Measurements from ENCODE around the gene DERA.
"Not testable (repeated sequence)": the region's sequence is repeated elsewhere in the genome, so short reads cannot be mapped to it uniquely, and the experiment has no call there.

DERA gene

GRCh38 chr12:15904378-15904920 lies 6.7 kb upstream of the DERA start:
- no peak overlapping the region for H3K4me3 ChIP-seq (ENCODE audit: low read depth in 1 of 2, low read length in 2 of 2)
- H3K79me2 ChIP-seq (ENCODE audit: insufficient read depth, low read length): no peaks in the 10 kb centered on the region
- H3K27me3 ChIP-seq (ENCODE audit: insufficient read depth, low read length, poor library complexity): no peaks in the 10 kb centered on the region
- H3K27ac ChIP-seq (ENCODE audit: low read length): no peak overlapping the region
- TF ChIP-seq, protein P1, sequence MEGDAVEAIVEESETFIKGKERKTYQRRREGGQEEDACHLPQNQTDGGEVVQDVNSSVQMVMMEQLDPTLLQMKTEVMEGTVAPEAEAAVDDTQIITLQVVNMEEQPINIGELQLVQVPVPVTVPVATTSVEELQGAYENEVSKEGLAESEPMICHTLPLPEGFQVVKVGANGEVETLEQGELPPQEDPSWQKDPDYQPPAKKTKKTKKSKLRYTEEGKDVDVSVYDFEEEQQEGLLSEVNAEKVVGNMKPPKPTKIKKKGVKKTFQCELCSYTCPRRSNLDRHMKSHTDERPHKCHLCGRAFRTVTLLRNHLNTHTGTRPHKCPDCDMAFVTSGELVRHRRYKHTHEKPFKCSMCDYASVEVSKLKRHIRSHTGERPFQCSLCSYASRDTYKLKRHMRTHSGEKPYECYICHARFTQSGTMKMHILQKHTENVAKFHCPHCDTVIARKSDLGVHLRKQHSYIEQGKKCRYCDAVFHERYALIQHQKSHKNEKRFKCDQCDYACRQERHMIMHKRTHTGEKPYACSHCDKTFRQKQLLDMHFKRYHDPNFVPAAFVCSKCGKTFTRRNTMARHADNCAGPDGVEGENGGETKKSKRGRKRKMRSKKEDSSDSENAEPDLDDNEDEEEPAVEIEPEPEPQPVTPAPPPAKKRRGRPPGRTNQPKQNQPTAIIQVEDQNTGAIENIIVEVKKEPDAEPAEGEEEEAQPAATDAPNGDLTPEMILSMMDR (IDR thresholded peaks at IDR 0.05; ENCODE audit: borderline replicate concordance, extremely low read depth, low read length, poor library complexity, severe bottlenecking): no peak
- no peak for TF ChIP-seq EZH2 (IDR thresholded peaks at IDR 0.05; ENCODE audit: borderline replicate concordance, low read depth, low read length, severe bottlenecking)
- H3K36me3 ChIP-seq (ENCODE audit: insufficient read depth, low read length): peaks cover 65% of the 10 kb centered on the region
- no peaks in the 10 kb centered on the region for H4K20me1 ChIP-seq (ENCODE audit: insufficient read depth, low read length)
- no peak for ATAC-seq (ENCODE audit: insufficient read depth, low read depth)
- no peak overlapping the region for H3K9ac ChIP-seq (ENCODE audit: low read depth, low read length)
- no peaks in the 10 kb centered on the region for H3K9me3 ChIP-seq (ENCODE audit: insufficient read depth, low read length, severe bottlenecking)
- DNase-seq: no peak
- no peaks in the 10 kb centered on the region for H3K4me1 ChIP-seq (ENCODE audit: insufficient read depth, low read length)
- H3K4me2 ChIP-seq (ENCODE audit: insufficient read depth, low read length): no peak overlapping the region
- no peak overlapping the region for H2AFZ ChIP-seq (ENCODE audit: low read depth, low read length)

GRCh38 chr12:15910468-15910863 lies 666 bp upstream of the DERA start:
- Histone ChIP-seq H3K9ac (ENCODE audit: low read depth, low read length) (peak overlapping the region; percentile 85), H3K9me3 (ENCODE audit: insufficient read depth, low read length, severe bottlenecking) (no peaks in the 10 kb centered on the region), H3K27me3 (ENCODE audit: insufficient read depth, low read length, poor library complexity) (no peaks in the 10 kb centered on the region), H4K20me1 (ENCODE audit: insufficient read depth, low read length) (no peaks in the 10 kb centered on the region), H3K4me3 (ENCODE audit: low read depth in 1 of 2, low read length in 2 of 2) (peak overlapping the region; percentile 59 to 80), H2AFZ (ENCODE audit: low read depth, low read length) (peak overlapping the region; percentile 90), H3K27ac (ENCODE audit: low read length) (peak overlapping the region; percentile 84), H3K79me2 (ENCODE audit: insufficient read depth, low read length) (peaks cover 5% of the 10 kb centered on the region; the same call in 1 of the 2 replicates), H3K4me1 (ENCODE audit: insufficient read depth, low read length) (peaks cover 25% of the 10 kb centered on the region), H3K4me2 (ENCODE audit: insufficient read depth, low read length) (peak overlapping the region; percentile 73), H3K36me3 (ENCODE audit: insufficient read depth, low read length) (peaks cover 16% of the 10 kb centered on the region; the same call in 1 of the 2 replicates)
- no peak for ATAC-seq (ENCODE audit: insufficient read depth, low read depth)
- DNase-seq: no peak
- TF ChIP-seq, protein P1 (IDR thresholded peaks at IDR 0.05; ENCODE audit: borderline replicate concordance, extremely low read depth, low read length, poor library complexity, severe bottlenecking): no peak
- no peak for TF ChIP-seq EZH2 (IDR thresholded peaks at IDR 0.05; ENCODE audit: borderline replicate concordance, low read depth, low read length, severe bottlenecking)

GRCh38 chr12:15911931-15912330 lies 799 bp downstream of the DERA start:
- H3K27me3 ChIP-seq (ENCODE audit: insufficient read depth, low read length, poor library complexity); H3K9me3 ChIP-seq (ENCODE audit: insufficient read depth, low read length, severe bottlenecking); ATAC-seq (ENCODE audit: insufficient read depth, low read depth); H3K36me3 ChIP-seq (ENCODE audit: insufficient read depth, low read length); H4K20me1 ChIP-seq (ENCODE audit: insufficient read depth, low read length); H3K79me2 ChIP-seq (ENCODE audit: insufficient read depth, low read length); DNase-seq: not testable (repeated sequence)
- H3K4me2 ChIP-seq (ENCODE audit: insufficient read depth, low read length): peak overlapping the region; percentile 73
- peak overlapping the region; percentile 59 to 80 for H3K4me3 ChIP-seq (ENCODE audit: low read depth in 1 of 2, low read length in 2 of 2)
- H2AFZ ChIP-seq (ENCODE audit: low read depth, low read length): peak overlapping the region; percentile 90
- peaks cover 25% of the 10 kb centered on the region for H3K4me1 ChIP-seq (ENCODE audit: insufficient read depth, low read length)
- peak overlapping the region; percentile 85 for H3K9ac ChIP-seq (ENCODE audit: low read depth, low read length)
- H3K27ac ChIP-seq (ENCODE audit: low read length): peak overlapping the region; percentile 84

- ATAC-seq (ENCODE audit: insufficient read depth, low read depth); H4K20me1 ChIP-seq (ENCODE audit: insufficient read depth, low read length): not testable (repeated sequence)
Observed at GRCh38 chr12:15914131-15914530, 3.0 kb downstream of the DERA start.

More at GRCh38 chr12:15914131-15914530, 3.0 kb downstream of the DERA start:
- H3K27ac ChIP-seq (ENCODE audit: low read length); H3K79me2 ChIP-seq (ENCODE audit: insufficient read depth, low read length); H3K4me3 ChIP-seq (ENCODE audit: low read depth in 1 of 2, low read length in 2 of 2); H3K9ac ChIP-seq (ENCODE audit: low read depth, low read length); H3K27me3 ChIP-seq (ENCODE audit: insufficient read depth, low read length, poor library complexity); H3K4me2 ChIP-seq (ENCODE audit: insufficient read depth, low read length); H2AFZ ChIP-seq (ENCODE audit: low read depth, low read length); DNase-seq; H3K9me3 ChIP-seq (ENCODE audit: insufficient read depth, low read length, severe bottlenecking); H3K36me3 ChIP-seq (ENCODE audit: insufficient read depth, low read length): not testable (repeated sequence)
- peaks cover 25% of the 10 kb centered on the region for H3K4me1 ChIP-seq (ENCODE audit: insufficient read depth, low read length)

All from DND-41 (cell line).